ENCODE measurements around the gene RNASE3.
"Not testable (repeated sequence)": the region's sequence is repeated elsewhere in the genome, so short reads cannot be mapped to it uniquely, and the experiment has no call there.

Gene RNASE3

DNA sequence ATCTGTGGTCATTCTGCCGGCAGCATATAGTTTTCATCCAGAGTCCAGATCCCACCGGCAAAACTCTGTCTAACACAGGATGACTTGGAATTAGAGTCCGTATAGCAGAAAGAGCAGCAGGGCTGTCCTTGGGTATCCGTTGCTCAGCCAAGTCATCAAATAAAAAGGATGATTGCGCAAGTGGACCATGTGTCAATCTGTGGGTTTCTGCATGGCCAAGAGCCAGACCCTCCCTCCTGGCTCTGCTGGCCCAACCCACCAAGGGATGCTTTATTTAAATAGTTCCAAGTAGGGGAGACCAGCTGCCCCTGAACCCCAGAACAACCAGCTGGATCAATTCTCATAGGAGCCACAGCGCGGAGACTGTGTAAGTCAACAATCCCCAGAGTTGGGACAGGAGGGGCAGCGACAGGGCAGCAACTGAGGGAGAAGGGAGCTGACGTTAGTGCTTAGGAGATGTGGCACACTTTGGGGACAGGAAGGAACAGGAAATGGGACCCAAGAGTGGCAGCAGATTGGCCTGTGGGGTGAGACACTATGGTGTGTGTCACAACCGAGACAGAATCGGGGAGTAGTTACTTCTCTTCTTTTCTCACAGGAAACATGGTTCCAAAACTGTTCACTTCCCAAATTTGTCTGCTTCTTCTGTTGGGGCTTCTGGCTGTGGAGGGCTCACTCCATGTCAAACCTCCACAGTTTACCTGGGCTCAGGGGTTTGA, 28.0 kb downstream of the RNASE3 start:
- DNase-seq (ENCODE audit: low read depth in 3 of 3) = not testable (repeated sequence)

DNA sequence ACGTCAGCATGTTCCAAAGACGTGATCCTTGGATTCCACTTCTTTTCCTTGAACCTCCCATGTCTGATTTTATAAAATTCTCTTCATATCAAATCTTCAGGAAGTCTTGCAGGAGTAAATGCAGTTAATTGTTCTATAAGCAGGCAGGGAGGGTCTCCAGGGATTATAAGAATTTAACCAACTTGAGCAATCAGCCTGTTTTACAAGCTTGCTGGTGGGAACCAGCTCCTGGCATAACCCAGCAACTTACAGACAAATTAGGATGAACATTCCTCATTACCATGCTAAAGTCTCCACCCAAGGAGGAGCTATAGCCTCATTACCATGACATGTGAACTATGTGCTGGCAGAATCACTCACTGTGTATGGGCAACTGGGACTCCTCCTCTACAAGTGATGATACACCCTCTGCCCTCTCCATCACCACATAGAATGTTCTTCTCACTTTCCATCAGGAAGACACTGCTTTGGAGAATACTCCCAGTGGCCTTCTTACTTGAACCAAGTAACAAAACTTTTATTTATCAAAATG, 32.6 kb downstream of the RNASE3 start:
- DNase-seq (ENCODE audit: low read depth in 3 of 3) = not testable (repeated sequence)

DNA sequence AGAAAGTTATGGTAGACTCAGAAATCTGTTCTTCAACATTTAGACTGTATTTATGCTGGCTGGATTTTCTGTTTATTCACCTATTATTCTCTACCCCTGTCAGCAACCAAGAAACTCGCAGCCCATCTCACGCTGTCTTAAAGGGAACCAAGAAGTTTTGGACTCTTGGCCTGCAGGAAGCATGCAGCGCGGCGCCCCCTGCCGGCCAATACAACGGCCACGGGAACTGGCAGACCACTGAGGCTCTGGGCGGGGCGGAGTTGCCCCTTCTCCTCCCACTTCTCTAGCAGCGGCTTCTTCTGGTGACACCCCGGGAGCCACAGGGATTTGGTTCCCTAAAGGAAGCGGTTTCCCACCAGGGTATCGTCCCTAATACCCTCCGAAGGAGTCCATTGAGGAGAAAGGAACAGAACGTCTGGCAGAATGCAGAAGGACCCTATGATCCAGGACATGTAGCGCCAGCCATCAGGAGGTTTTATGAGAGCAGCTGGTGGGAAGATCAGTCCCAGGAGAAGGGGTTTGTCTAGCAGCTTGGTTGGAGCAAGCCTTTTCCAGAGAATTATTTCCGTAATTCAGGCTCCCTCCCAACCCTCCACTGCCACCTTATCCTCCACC, 43.1 kb downstream of the RNASE3 start:
- no peak for DNase-seq (ENCODE audit: low read depth in 3 of 3)

DNA sequence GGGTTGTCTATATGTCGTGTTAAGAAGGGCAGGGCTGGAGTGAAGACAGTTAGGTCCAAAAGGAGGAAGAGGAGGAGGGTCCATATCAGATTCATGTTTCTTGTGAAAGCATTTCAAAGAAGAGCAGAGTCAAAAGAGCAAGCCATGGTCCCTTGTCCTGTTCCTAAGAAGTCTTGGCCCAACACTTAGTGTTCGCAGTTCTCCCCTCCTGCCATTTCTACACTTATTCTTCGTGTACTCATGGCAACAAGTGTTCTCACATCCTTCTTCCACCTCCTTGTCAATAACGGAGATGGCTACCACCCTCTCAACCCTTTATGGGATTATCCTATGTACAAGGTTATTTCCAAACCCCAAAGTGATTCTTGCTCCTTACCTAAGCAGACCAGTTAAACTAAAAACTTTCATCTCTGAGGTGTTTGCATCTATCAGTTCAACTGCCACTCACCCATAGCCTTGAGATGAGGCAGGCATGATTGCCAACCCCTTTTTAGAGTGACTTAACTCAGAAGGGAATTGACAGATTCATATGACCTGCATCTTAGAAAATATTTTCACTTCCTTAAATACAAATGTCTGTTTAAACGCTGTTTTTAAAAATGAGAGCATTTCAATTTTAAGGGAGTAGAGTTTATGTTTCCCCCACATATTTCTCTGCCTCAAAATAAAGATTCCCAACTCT, 44.3 kb downstream of the RNASE3 start:
- no peak for DNase-seq (ENCODE audit: low read depth in 3 of 3)

Data from stimulated activated CD4-positive, alpha-beta T cell treated with anti-CD3 and anti-CD28 coated beads, TNF-alpha, amount 100 ng/mL, for 4 hours (primary cell).